Amniotic stem cell (primary cell): ENCODE measurements around the gene CDK8.
"Not testable (repeated sequence)": the region's sequence is repeated elsewhere in the genome, so short reads cannot be mapped to it uniquely, and the experiment has no call there.

Source experiments
- DNase-seq: peaks from one replicate; lab custom pipeline; 2025; lab: John Stamatoyannopoulos, UW

Gene CDK8

GRCh38 chr13:26316095-26316494 is 62.2 kb downstream of the CDK8 start:
- not testable (repeated sequence) for DNase-seq

- no peak for DNase-seq
Measured at GRCh38 chr13:26320766-26321165, 66.8 kb downstream of the CDK8 start.

GRCh38 chr13:26323127-26323526 is 69.2 kb downstream of the CDK8 start:
- no peak for DNase-seq

GRCh38 chr13:26323764-26324163 is 69.8 kb downstream of the CDK8 start:
- no peak for DNase-seq

- no peak for DNase-seq
Measured at GRCh38 chr13:26324294-26324693, 70.4 kb downstream of the CDK8 start.

- DNase-seq = no peak
Measured at GRCh38 chr13:26324867-26325266, 70.9 kb downstream of the CDK8 start.

- no peak for DNase-seq
Measured at GRCh38 chr13:26325876-26326275, 71.9 kb downstream of the CDK8 start.

- no peak for DNase-seq
Measured at GRCh38 chr13:26326562-26326961, 72.6 kb downstream of the CDK8 start.

GRCh38 chr13:26327940-26328725 is 74.2 kb downstream of the CDK8 start:
- no peak for DNase-seq

GRCh38 chr13:26335158-26335557 is 81.2 kb downstream of the CDK8 start:
- DNase-seq = no peak

- DNase-seq = no peak
Measured at GRCh38 chr13:26340807-26341206, 86.9 kb downstream of the CDK8 start.

GRCh38 chr13:26342898-26343297 is 89.0 kb downstream of the CDK8 start:
- DNase-seq = no peak

- DNase-seq = no peak
Measured at GRCh38 chr13:26343816-26344215, 89.9 kb downstream of the CDK8 start.

- no peak for DNase-seq
Measured at GRCh38 chr13:26344980-26345379, 91.1 kb downstream of the CDK8 start.

GRCh38 chr13:26348966-26349365 is 95.0 kb downstream of the CDK8 start:
- no peak for DNase-seq

- DNase-seq = no peak
Measured at GRCh38 chr13:26362261-26362660, 108.3 kb downstream of the CDK8 start.

- DNase-seq = no peak
Measured at GRCh38 chr13:26370553-26370952, 116.6 kb downstream of the CDK8 start.

GRCh38 chr13:26372747-26373146 is 118.8 kb downstream of the CDK8 start:
- no peak for DNase-seq

- DNase-seq = no peak
Measured at GRCh38 chr13:26376430-26376829, 122.5 kb downstream of the CDK8 start.

GRCh38 chr13:26377038-26377437 is 123.1 kb downstream of the CDK8 start:
- no peak for DNase-seq

GRCh38 chr13:26378116-26378515 is 124.2 kb downstream of the CDK8 start:
- DNase-seq = no peak

GRCh38 chr13:26379831-26380230 is 125.9 kb downstream of the CDK8 start:
- no peak for DNase-seq

GRCh38 chr13:26380930-26381329 is 127.0 kb downstream of the CDK8 start:
- DNase-seq = no peak

- DNase-seq = no peak
Measured at GRCh38 chr13:26382366-26382765, 128.4 kb downstream of the CDK8 start.
